ENCODE data around the gene DGCR2. TPM values are rescaled to one million over a fixed set of nuclear protein-coding genes. Genes with fewer than 3 reads are reported as not detected.

The DGCR2 gene
- total and polyA plus RNA-seq, 2 of the 8 experiments (the other 6 are each of a cell fraction or from before 2014, with no cell fraction given): 42.3 to 62.2 TPM

GRCh38 chr22:19081351-19081750 is 40.9 kb downstream of the DGCR2 start (continued):
- TF ChIP-seq BACH1 (IDR thresholded peaks at IDR 0.05; ENCODE audit: low read length): no peak
- TF ChIP-seq CBX5 (IDR thresholded peaks at IDR 0.05; ENCODE audit: low read depth, low read length): no peak
- TF ChIP-seq SP1 (IDR thresholded peaks at IDR 0.05; ENCODE audit: low read depth, low read length): no peak
- TF ChIP-seq, protein P1, sequence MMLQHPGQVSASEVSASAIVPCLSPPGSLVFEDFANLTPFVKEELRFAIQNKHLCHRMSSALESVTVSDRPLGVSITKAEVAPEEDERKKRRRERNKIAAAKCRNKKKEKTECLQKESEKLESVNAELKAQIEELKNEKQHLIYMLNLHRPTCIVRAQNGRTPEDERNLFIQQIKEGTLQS (IDR thresholded peaks at IDR 0.05; ENCODE audit: insufficient read depth, low read depth, low read length): no peak

All from H1 (cell line).